K562 (cell line): Measurements from ENCODE around the gene VIPR2. TPM values are rescaled to one million over a fixed set of nuclear protein-coding genes. Genes with fewer than 3 reads are reported as not detected.

Source experiments
- ELF4 ChIP-seq: fragments of 450-650 bp; formaldehyde crosslinking; IDR thresholded peaks from 2 replicates; pipeline ENCODE4 v1.4.0; 2022; ENCODE audit warnings: missing genetic modification characterization
- PURB ChIP-seq: sonication (generic); formaldehyde crosslinking; IDR thresholded peaks from 2 replicates; pipeline ENCODE4 v1.9.0; 2021; ENCODE audit warnings: low read depth, mild to moderate bottlenecking, missing genetic modification reagents
- SREBF2 ChIP-seq: sonication (generic); formaldehyde crosslinking; IDR thresholded peaks from 2 replicates; pipeline ENCODE4 v1.4.0; 2020; ENCODE audit warnings: mild to moderate bottlenecking, missing genetic modification reagents
- ZNF184 ChIP-seq: sonication (generic); formaldehyde crosslinking; IDR thresholded peaks from 2 replicates; pipeline ENCODE4 v1.5.0; 2020; ENCODE audit warnings: missing genetic modification reagents
- ZNF41 ChIP-seq: fragments of 250-450 bp; sonication (Bioruptor Pico); conservative IDR thresholded peaks from 2 replicates; pipeline ENCODE4 v1.4.0; 2020; ENCODE audit warnings: mild to moderate bottlenecking
- polyA plus RNA-seq, 8 experiments: library from polyadenylated mRNA; depleted of rRNA in 4 of 8; stranded (reverse) in 5 of 8; unstranded in 3 of 8; fragments of >200 nt; fragmentation: Nextera tagmentation in 2 of 8; fragmentation: Illumina TruSeq in 1 of 8; extraction: Ambion mirVana in 2 of 8; extraction: Trizol in 1 of 8; gene quantifications; 2 replicates each; pipeline versions ENCODE4 v1.2.1 to v1.2.3, GENCODE V29; 2011 to 2014; ENCODE audit warnings: inconsistent platforms in 1 of 8, missing spikeins in 1 of 8
- total RNA-seq, 7 experiments: library from RNA; depleted of rRNA in 6 of 7; stranded (reverse); fragments of >200 nt in 6 of 7; fragmentation: Illumina TruSeq in 2 of 7; extraction: Trizol in 2 of 7; gene quantifications; 2 replicates each; pipeline versions ENCODE4 v1.2.1 to v1.2.3, GENCODE V29; 2011 to 2021; ENCODE audit warnings: low replicate concordance in 1 of 7

The VIPR2 gene
- total and polyA plus RNA-seq, 9 of the 15 experiments (the other 6 are each of a cell fraction or from before 2014, with no cell fraction given) = 0.04 TPM; not detected in 8

DNA sequence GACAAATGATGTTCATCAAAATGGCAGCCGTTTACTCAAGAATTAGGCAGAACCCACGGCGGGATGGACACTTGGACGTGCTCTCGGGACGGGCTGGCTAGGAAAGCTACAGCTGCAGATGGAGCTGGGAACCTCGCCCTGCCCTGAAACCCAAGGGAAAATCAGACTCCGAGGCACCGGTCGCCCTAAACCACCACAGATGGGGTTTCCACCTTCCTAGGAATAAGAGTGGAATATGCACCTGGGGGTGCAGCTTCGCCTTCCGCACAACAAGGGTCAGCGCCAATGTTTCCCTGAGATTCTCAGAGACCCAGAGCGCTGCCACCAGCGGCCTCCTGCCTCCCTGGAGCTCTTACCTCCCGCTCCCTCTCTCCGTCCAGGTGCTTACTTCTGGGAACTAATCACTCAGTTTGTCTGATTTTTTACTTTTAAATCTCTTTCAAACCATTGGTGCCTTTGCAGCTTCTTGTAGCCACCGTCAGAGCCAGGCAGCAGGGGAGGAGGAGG, 165.6 kb downstream of the VIPR2 start (continued):
- TF ChIP-seq ELF4 (CRISPR knock-in tag) = no peak
- no peak for TF ChIP-seq PURB (CRISPR knock-in tag)
- no peak for TF ChIP-seq ZNF41
- no peak for TF ChIP-seq ZNF184 (CRISPR knock-in tag)
- TF ChIP-seq SREBF2 (CRISPR knock-in tag) = no peak
